ENCODE measurements around the gene ADH5.

- TF ChIP-seq MAX (IDR thresholded peaks at IDR 0.05) = no peak
- no peak for TF ChIP-seq RAD21 (IDR thresholded peaks at IDR 0.05; ENCODE audit: low read depth)
- no peak for TF ChIP-seq CEBPB (IDR thresholded peaks at IDR 0.05)
- no peak for TF ChIP-seq FOXM1 (IDR thresholded peaks at IDR 0.05; ENCODE audit: borderline replicate concordance, low read depth)
- TF ChIP-seq NFIC (IDR thresholded peaks at IDR 0.05) = no peak
- no peak for TF ChIP-seq REST (IDR thresholded peaks at IDR 0.05; ENCODE audit: low read depth)
- TF ChIP-seq EP300 (IDR thresholded peaks at IDR 0.05; ENCODE audit: borderline replicate concordance) = no peak
- TF ChIP-seq USF1 (IDR thresholded peaks at IDR 0.05) = no peak
- TF ChIP-seq TEAD4 (IDR thresholded peaks at IDR 0.05) = no peak
- no peak for TF ChIP-seq YY1 (IDR thresholded peaks at IDR 0.05; ENCODE audit: low read depth)
- TF ChIP-seq TCF12 (IDR thresholded peaks at IDR 0.05; ENCODE audit: low read depth) = no peak
- TF ChIP-seq ZBTB7A (IDR thresholded peaks at IDR 0.05; ENCODE audit: low read depth) = no peak
- TF ChIP-seq CREB1 (IDR thresholded peaks at IDR 0.05; ENCODE audit: low read depth) = no peak
These were observed 46.0 kb upstream of the ADH5 start for GRCh38 chr4:99134586-99134985.

Measured in Ishikawa (cell line).